ENCODE results near the gene SGMS1. TPM values are rescaled to one million over a fixed set of nuclear protein-coding genes. Genes with fewer than 3 reads are reported as not detected.

Gene SGMS1
- total RNA-seq, 2 experiments from 2014 or later = 24.8 to 25.2 TPM

DNA sequence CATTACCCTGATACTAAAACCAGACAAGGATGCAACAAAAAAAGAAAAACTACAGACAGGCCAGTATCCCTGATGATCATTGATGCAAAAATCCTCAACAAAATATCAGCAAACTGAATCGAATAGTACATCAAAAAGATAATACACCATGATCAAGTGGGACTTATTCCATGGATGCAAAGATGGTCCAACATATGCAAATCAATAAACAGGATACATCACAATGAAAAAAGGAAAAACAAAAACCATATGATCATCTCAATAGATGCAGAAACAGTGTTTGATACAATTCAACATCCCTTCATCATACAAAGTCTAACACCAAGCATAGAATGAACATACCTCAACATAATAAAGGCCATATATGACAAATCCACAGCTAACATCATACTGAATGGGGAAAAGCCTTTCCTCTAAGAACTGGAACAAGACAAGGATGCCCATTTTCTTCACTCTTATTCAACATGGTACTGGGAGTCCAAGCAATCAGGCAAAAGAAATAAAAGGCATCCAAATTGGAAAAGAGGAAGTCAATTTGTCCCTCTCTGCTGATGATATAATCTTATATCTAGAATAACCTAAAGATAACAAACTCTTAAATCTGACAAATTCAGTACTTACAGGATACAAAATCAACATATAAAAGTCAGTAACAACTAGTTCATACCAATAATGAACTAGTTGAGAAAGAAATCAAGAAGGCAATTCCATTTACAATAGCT, 323.6 kb downstream of the SGMS1 start:
- DNase-seq = no peak
- ChIA-PET CTCF (no interaction called here), POLR2A (no interaction called here)
- no peaks in the 10 kb centered on the region for H3K4me1 ChIP-seq (ENCODE audit: insufficient read depth, low read length)
- H3K27me3 ChIP-seq (ENCODE audit: control insufficient read depth in 1 of 2, insufficient read depth in 2 of 2, low read length in 2 of 2) = no peaks in the 10 kb centered on the region
- no peak overlapping the region for H3K27ac ChIP-seq (ENCODE audit: low read depth in 1 of 2, low read length in 2 of 2)
- no peaks in the 10 kb centered on the region for H3K27me3 Mint-ChIP-seq
- TF ChIP-seq, protein P1, sequence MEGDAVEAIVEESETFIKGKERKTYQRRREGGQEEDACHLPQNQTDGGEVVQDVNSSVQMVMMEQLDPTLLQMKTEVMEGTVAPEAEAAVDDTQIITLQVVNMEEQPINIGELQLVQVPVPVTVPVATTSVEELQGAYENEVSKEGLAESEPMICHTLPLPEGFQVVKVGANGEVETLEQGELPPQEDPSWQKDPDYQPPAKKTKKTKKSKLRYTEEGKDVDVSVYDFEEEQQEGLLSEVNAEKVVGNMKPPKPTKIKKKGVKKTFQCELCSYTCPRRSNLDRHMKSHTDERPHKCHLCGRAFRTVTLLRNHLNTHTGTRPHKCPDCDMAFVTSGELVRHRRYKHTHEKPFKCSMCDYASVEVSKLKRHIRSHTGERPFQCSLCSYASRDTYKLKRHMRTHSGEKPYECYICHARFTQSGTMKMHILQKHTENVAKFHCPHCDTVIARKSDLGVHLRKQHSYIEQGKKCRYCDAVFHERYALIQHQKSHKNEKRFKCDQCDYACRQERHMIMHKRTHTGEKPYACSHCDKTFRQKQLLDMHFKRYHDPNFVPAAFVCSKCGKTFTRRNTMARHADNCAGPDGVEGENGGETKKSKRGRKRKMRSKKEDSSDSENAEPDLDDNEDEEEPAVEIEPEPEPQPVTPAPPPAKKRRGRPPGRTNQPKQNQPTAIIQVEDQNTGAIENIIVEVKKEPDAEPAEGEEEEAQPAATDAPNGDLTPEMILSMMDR (IDR thresholded peaks at IDR 0.05) = no peak
- H3K36me3 Mint-ChIP-seq (ENCODE audit: low read depth) = peaks cover 8% of the 10 kb centered on the region
- H3K4me1 Mint-ChIP-seq (ENCODE audit: low read depth) = no peaks in the 10 kb centered on the region
- intact Hi-C loops (cut with DNase I, micrococcal nuclease) = no loop called here
- no peaks in the 10 kb centered on the region for H3K36me3 ChIP-seq (ENCODE audit: insufficient read depth, low read length)
- no peak overlapping the region for H3K4me3 Mint-ChIP-seq
- H3K27ac Mint-ChIP-seq = no peak overlapping the region
- peaks cover 0 to 4% of the 10 kb centered on the region in 2 experiments for H3K9me3 ChIP-seq (ENCODE audit: control insufficient read depth in 1 of 2, insufficient read depth in 1 of 2, low read length in 2 of 2)
- peaks cover 15% of the 10 kb centered on the region for H3K9me3 Mint-ChIP-seq
- no peak overlapping the region for H3K4me3 ChIP-seq (ENCODE audit: low read length)
- no peak for ATAC-seq (ENCODE audit: poor library complexity)

DNA sequence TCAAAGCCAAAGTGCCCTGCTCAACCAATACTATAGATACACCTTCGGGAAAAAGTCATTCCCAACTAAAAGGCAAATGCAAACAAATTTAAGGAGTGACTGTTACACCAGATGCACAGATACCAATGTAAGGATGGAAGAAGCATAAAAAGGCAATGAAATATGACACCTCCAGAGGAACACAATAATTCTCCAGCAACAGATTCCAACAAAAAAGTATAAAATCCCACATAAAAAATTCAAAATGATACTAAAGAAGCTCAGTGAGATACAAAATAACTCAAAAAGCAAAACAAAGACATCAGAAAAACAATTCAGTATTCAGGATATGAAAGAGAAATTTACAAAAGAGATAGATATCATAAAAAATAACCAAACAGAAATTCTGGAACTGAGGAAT, 328.4 kb downstream of the SGMS1 start:
- H3K4me1 ChIP-seq (ENCODE audit: insufficient read depth, low read length) = no peaks in the 10 kb centered on the region
- ChIA-PET POLR2A (no interaction called here), CTCF (no interaction called here)
- Mint-ChIP-seq H3K4me3 (no peak overlapping the region), H3K4me1 (ENCODE audit: low read depth) (no peaks in the 10 kb centered on the region), H3K27me3 (no peaks in the 10 kb centered on the region), H3K36me3 (ENCODE audit: low read depth) (peaks cover 4% of the 10 kb centered on the region), H3K9me3 (peaks cover 10% of the 10 kb centered on the region), H3K27ac (no peak overlapping the region)
- H3K27ac ChIP-seq (ENCODE audit: low read depth in 1 of 2, low read length in 2 of 2) = no peak overlapping the region
- no peak for ATAC-seq (ENCODE audit: poor library complexity)
- H3K4me3 ChIP-seq (ENCODE audit: low read length) = no peak overlapping the region
- intact Hi-C loops (cut with DNase I, micrococcal nuclease) = no loop called here
- peaks cover 0 to 4% of the 10 kb centered on the region in 2 experiments for H3K9me3 ChIP-seq (ENCODE audit: control insufficient read depth in 1 of 2, insufficient read depth in 1 of 2, low read length in 2 of 2)
- H3K27me3 ChIP-seq (ENCODE audit: control insufficient read depth in 1 of 2, insufficient read depth in 2 of 2, low read length in 2 of 2) = no peaks in the 10 kb centered on the region
- no peak for DNase-seq
- TF ChIP-seq, protein P1 (IDR thresholded peaks at IDR 0.05) = no peak
- no peaks in the 10 kb centered on the region for H3K36me3 ChIP-seq (ENCODE audit: insufficient read depth, low read length)

DNA sequence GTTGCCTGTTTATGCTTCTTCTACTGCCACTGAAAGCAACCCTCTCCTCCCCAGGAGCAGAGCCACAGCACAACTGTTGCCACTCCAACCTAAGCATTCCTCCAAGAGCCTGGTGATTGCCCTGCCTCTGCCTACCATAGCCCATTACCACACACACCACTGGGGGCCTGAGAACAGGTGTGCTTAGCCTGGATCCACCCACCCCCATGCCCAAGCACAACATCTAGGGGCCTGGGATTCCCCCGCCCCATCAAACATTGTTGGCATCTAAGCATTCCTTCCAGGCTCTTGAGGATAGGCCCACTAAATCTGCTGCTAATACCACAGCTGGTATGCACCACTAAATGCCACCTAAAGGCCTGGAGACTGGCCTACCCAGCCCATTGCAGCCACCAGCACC, 329.2 kb downstream of the SGMS1 start:
- no peaks in the 10 kb centered on the region for H3K4me1 Mint-ChIP-seq (ENCODE audit: low read depth)
- H3K27me3 ChIP-seq (ENCODE audit: control insufficient read depth in 1 of 2, insufficient read depth in 2 of 2, low read length in 2 of 2) = no peaks in the 10 kb centered on the region
- CTCF ChIA-PET = no interaction called here
- no peaks in the 10 kb centered on the region for H3K4me1 ChIP-seq (ENCODE audit: insufficient read depth, low read length)
- H3K27me3 Mint-ChIP-seq = no peaks in the 10 kb centered on the region
- POLR2A ChIA-PET = no interaction called here
- DNase-seq = no peak
- no peak overlapping the region for H3K27ac ChIP-seq (ENCODE audit: low read depth in 1 of 2, low read length in 2 of 2)
- H3K4me3 ChIP-seq (ENCODE audit: low read length) = no peak overlapping the region
- intact Hi-C loops (cut with DNase I, micrococcal nuclease) = no loop called here
- H3K36me3 ChIP-seq (ENCODE audit: insufficient read depth, low read length) = no peaks in the 10 kb centered on the region
- H3K27ac Mint-ChIP-seq = no peak overlapping the region
- no peak for ATAC-seq (ENCODE audit: poor library complexity)
- H3K9me3 Mint-ChIP-seq = peaks cover 7% of the 10 kb centered on the region
- TF ChIP-seq, protein P1 (IDR thresholded peaks at IDR 0.05) = no peak
- peaks cover 4% of the 10 kb centered on the region for H3K36me3 Mint-ChIP-seq (ENCODE audit: low read depth)
- H3K4me3 Mint-ChIP-seq = no peak overlapping the region
- H3K9me3 ChIP-seq (ENCODE audit: control insufficient read depth in 1 of 2, insufficient read depth in 1 of 2, low read length in 2 of 2) = peaks cover 0 to 4% of the 10 kb centered on the region in 2 experiments

Measured in CD4-positive, alpha-beta T cell (primary cell).